ENCODE measurements around the gene LPCAT1.

LPCAT1 gene

DNA sequence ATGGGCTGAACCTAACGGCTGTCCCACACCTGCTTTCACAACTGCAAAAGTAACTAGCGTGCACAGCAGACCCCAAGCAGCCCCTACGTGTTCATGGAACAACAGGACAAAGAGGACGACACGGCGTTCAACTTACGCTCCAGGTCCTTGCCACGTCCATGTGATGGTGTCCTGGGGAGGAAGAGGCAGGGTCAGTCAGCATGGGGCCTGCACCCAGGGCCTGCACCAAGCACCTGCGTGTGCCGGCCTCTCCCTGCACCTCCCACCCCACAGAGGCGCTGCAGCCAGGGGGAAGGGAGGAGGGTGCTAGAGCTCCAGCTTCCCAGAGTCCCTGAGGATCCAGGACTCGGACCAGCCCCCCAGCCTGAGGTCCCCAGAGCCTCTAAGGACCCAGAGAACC, 43.0 kb downstream of the LPCAT1 start:
- TF ChIP-seq CTCF (IDR thresholded peaks at IDR 0.05; ENCODE audit: low read depth, low read length), result no peak
- DNase-seq (ENCODE audit: low read depth in 2 of 2), result no peak
- no peak overlapping the region for H3K4me3 ChIP-seq (replicated peaks in 1 of 2; ENCODE audit: low read depth in 2 of 2, low read length in 2 of 2)

- no peak for TF ChIP-seq CTCF (IDR thresholded peaks at IDR 0.05; ENCODE audit: low read depth, low read length)
- H3K4me3 ChIP-seq (replicated peaks in 1 of 2; ENCODE audit: low read depth in 2 of 2, low read length in 2 of 2), result no peak overlapping the region
- DNase-seq (ENCODE audit: low read depth in 2 of 2), result peak; percentile 18 to 54
These were observed 43.5 kb downstream of the LPCAT1 start for GRCh38 chr5:1480217-1480616.

GRCh38 chr5:1479581-1480188, 44.1 kb downstream of the LPCAT1 start:
- no peak overlapping the region for H3K4me3 ChIP-seq (replicated peaks in 1 of 2; ENCODE audit: low read depth in 2 of 2, low read length in 2 of 2)

GRCh38 chr5:1479066-1479465, 44.7 kb downstream of the LPCAT1 start:
- no peak for TF ChIP-seq CTCF (IDR thresholded peaks at IDR 0.05; ENCODE audit: low read depth, low read length)
- H3K4me3 ChIP-seq (replicated peaks in 1 of 2; ENCODE audit: low read depth in 2 of 2, low read length in 2 of 2), result no peak overlapping the region
- no peak for DNase-seq (ENCODE audit: low read depth in 2 of 2)

More at GRCh38 chr5:1479581-1480188, 44.1 kb downstream of the LPCAT1 start:
- DNase-seq (ENCODE audit: low read depth in 2 of 2), result peak; percentile 60 to 74
- peak; percentile 68 for TF ChIP-seq CTCF (IDR thresholded peaks at IDR 0.05; ENCODE audit: low read depth, low read length)

DNA sequence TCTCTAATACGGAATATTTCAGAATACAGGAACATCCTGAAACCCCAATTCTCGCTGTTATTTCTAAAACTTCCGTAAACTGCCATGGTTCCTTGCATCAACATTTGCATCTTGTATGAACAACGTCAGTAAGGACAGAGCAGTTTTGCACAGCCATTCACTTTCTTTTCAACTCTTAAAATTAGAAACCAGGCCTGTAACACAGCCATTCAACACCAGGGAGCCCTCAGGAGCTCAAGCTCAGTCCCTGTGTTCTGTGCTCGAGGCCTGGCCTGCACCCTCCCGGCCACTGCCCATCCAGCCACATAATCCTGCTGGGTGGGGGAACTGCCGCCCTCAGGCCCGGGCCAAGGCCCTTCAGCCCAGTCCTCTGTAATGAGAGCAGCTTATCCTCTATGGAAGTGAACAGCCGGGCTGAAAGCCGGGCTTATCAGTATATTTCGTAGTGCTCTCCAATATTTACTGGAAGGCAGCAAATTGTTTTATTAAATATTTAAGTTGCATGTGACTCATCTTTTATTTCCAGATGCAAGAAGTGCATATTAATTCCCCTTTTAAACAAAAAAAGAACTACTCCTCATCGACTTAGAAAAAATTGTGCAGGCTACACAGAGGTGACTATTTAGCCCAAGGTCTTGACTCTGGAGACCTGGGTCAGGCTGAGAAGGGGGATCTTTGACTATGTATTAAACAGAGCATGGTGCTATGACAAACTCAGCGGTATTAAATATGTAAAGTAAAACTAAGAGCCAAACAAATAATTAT, 45.3 kb downstream of the LPCAT1 start:
- H3K4me3 ChIP-seq (replicated peaks in 1 of 2; ENCODE audit: low read depth in 2 of 2, low read length in 2 of 2), result no peak overlapping the region
- DNase-seq (ENCODE audit: low read depth in 2 of 2), result no peak

DNA sequence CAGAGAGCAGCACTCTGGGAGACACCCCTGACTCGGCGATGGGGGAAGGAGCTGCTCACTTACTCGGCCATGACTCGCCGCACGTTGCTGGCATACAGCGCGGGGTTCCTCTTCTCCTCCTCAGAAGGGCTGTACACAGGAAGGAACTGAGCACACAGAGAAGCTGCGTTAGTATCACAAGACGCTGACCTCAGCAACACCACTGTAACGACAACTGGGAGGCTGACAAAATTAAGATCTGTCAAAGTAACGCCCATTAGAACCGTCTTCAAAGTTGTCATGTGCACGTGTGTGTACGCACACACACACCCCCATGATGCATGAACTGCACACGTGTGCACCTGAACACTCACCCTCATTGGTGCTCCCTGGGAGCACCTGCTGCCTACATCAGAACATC, 46.4 kb downstream of the LPCAT1 start:
- H3K4me3 ChIP-seq (replicated peaks in 1 of 2; ENCODE audit: low read depth in 2 of 2, low read length in 2 of 2), result no peak overlapping the region
- no peak for DNase-seq (ENCODE audit: low read depth in 2 of 2)
- TF ChIP-seq CTCF (IDR thresholded peaks at IDR 0.05; ENCODE audit: low read depth, low read length), result no peak

More for the DNA sequence above, 45.3 kb downstream of the LPCAT1 start:
- no peak for TF ChIP-seq CTCF (IDR thresholded peaks at IDR 0.05; ENCODE audit: low read depth, low read length)
